ENCODE results near the gene NUP62. TPM values are rescaled to one million over a fixed set of nuclear protein-coding genes. Genes with fewer than 3 reads are reported as not detected.

Gene NUP62
- total RNA-seq: 24.2 and 24.7 TPM in 2 replicates

GRCh38 chr19:49929121-49929610 is at the start of gene NUP62, which contains the start of gene ATF5:
NUP62 (minus strand) TSS chr19:49929504; CDS start chr19:49909807, 19,697 bp downstream.
ATF5 (plus strand) TSS chr19:49929205; CDS start chr19:49930851, 1,646 bp downstream.

GRCh38 chr19:49960980-49961379 is 31.7 kb upstream of the NUP62 start, which contains the start of gene SIGLEC11:
SIGLEC11 (minus strand) TSS chr19:49961172; CDS start chr19:49961081, 91 bp downstream.

GRCh38 chr19:49896863-49897621 is 32.3 kb downstream of the NUP62 start, which contains the start of gene IL4I1:
IL4I1 (minus strand) TSS chr19:49896887; CDS start chr19:49896160, 727 bp downstream.

GRCh38 chr19:49877020-49877878 is 52.1 kb downstream of the NUP62 start, which contains the start of the genes AKT1S1 and TBC1D17:
AKT1S1 (minus strand) TSS chr19:49877355; CDS start chr19:49873295, 4,060 bp downstream.
TBC1D17 (plus strand) TSS chr19:49877702; CDS start chr19:49877724, 22 bp downstream.

GRCh38 chr19:49866933-49867782 is 62.1 kb downstream of the NUP62 start, which contains the start of gene PNKP:
PNKP (minus strand) TSS chr19:49867576; CDS start chr19:49867204, 372 bp downstream.

Other genes with a start within 250 kb of the NUP62 start
- gene ADM5, start 239.9 kb downstream of the NUP62 start, total RNA-seq: 0.32 and 0.91 TPM in 2 replicates
- gene CPT1C, start 238.4 kb downstream of the NUP62 start, total RNA-seq: 13.0 and 19.5 TPM in 2 replicates
- gene TSKS, start 166.2 kb downstream of the NUP62 start, total RNA-seq: not detected in 2 replicates
- 33.1 and 37.7 TPM in 2 replicates for gene AP2A1, start 162.5 kb downstream of the NUP62 start, total RNA-seq
- gene FUZ, start 116.2 kb downstream of the NUP62 start, total RNA-seq: 23.7 and 31.9 TPM in 2 replicates
- gene MED25, start 111.2 kb downstream of the NUP62 start, total RNA-seq: 11.0 and 14.1 TPM in 2 replicates
- gene PTOV1, start 78.3 kb downstream of the NUP62 start, total RNA-seq: 44.8 and 51.2 TPM in 2 replicates
- 52.4 and 53.9 TPM in 2 replicates for gene PNKP, start 61.9 kb downstream of the NUP62 start, total RNA-seq
- 5.2 and 6.2 TPM in 2 replicates for gene AKT1S1, start 52.1 kb downstream of the NUP62 start, total RNA-seq
- gene TBC1D17, start 51.8 kb downstream of the NUP62 start, total RNA-seq: 2.9 and 6.5 TPM in 2 replicates
- gene IL4I1, start 32.6 kb downstream of the NUP62 start, total RNA-seq: 3.2 and 8.2 TPM in 2 replicates
- gene ATF5, start 299 bp downstream of the NUP62 start, total RNA-seq: 2.9 and 5.2 TPM in 2 replicates
- not detected in 2 replicates for gene SIGLEC11, start 31.7 kb upstream of the NUP62 start, total RNA-seq
- gene VRK3, start 95.9 kb upstream of the NUP62 start, total RNA-seq: 14.4 and 15.6 TPM in 2 replicates
- gene ZNF473, start 96.5 kb upstream of the NUP62 start, total RNA-seq: 6.7 and 8.1 TPM in 2 replicates
- gene IZUMO2, start 233.8 kb upstream of the NUP62 start, total RNA-seq: not detected in 2 replicates